GM11168 (cell line): Measurements from ENCODE around the gene CCDC47.

Source experiments
- in situ Hi-C: fragments of 300-500 bp; cut with MboI; formaldehyde crosslinking; loops from one replicate; pipeline ENCODE4 v1.12.0; 2022; ENCODE audit warnings: low sequenced_read_pairs; ENCODE audit not compliant: unreplicated experiment

Gene CCDC47

GRCh38 chr17:63699638-63700527 is 73.5 kb downstream of the CCDC47 start, which contains the start of gene LIMD2:
LIMD2 (minus strand) TSS chr17:63700125; CDS start chr17:63699298, 827 bp downstream.
- in situ Hi-C loops: no loop called here

GRCh38 chr17:63698886-63699637 is 74.3 kb downstream of the CCDC47 start:
- in situ Hi-C loops: no loop called here

GRCh38 chr17:63698381-63698885 is 75.0 kb downstream of the CCDC47 start:
- in situ Hi-C loops: no loop called here

GRCh38 chr17:63697341-63698286 is 75.8 kb downstream of the CCDC47 start:
- in situ Hi-C loops: no loop called here

- in situ Hi-C loops: no loop called here
These were observed 76.9 kb downstream of the CCDC47 start for GRCh38 chr17:63696381-63696961.

GRCh38 chr17:63695889-63696288 is 77.5 kb downstream of the CCDC47 start:
- in situ Hi-C loops: no loop called here
